HUES64 (cell line): ENCODE data around the gene RMND5A.

Experiments
- H3K27ac ChIP-seq: 2 replicates; pipeline ENCODE4 v1.7.0; 2013; ENCODE audit warnings: low read depth, low read length, inconsistent platforms
- H3K27me3 ChIP-seq: 2 replicates; pipeline ENCODE4 v1.6.1; 2013; ENCODE audit warnings: mild to moderate bottlenecking, low read length; ENCODE audit not compliant: insufficient read depth
- H3K36me3 ChIP-seq: 2 replicates; pipeline ENCODE4 v1.6.1; 2013; ENCODE audit warnings: mild to moderate bottlenecking, low read length; ENCODE audit not compliant: insufficient read depth
- H3K4me1 ChIP-seq: 2 replicates; pipeline ENCODE4 v1.6.1; 2013; ENCODE audit warnings: mild to moderate bottlenecking, low read length, moderate library complexity; ENCODE audit not compliant: insufficient read depth
- H3K4me3 ChIP-seq: 2 replicates; pipeline ENCODE4 v1.5.1; 2013; ENCODE audit warnings: mild to moderate bottlenecking, low read length, moderate library complexity
- H3K9ac ChIP-seq: 2 replicates; pipeline ENCODE4 v1.6.1; 2013; ENCODE audit warnings: mild to moderate bottlenecking, low read depth, low read length
- H3K9me3 ChIP-seq: 2 replicates; pipeline ENCODE4 v1.6.1; 2013; ENCODE audit warnings: low read depth, low read length; ENCODE audit not compliant: insufficient read depth
- WGBS: fragments of 150-250, 120-280 bp; methylation state at CpG from one replicate; pipeline ENCODE4 v1.1.7; 2013; ENCODE audit warnings: missing lambda C conversion rate; 5-methylcytosine and 5-hydroxymethylcytosine counted together

The RMND5A gene

GRCh38 chr2:86747711-86748639 is 27.9 kb downstream of the RMND5A start:
- H3K9me3 ChIP-seq, result peaks cover 10% of the 10 kb centered on the region; the same call in 1 of the 2 replicates
- WGBS, result 95% methylated on average over 9 of the region's 9 CpGs
- H3K4me3 ChIP-seq, result no peak overlapping the region
- peaks cover 11% of the 10 kb centered on the region; the same call in 1 of the 2 replicates for H3K4me1 ChIP-seq
- H3K9ac ChIP-seq, result no peak overlapping the region
- H3K36me3 ChIP-seq, result peaks cover 58% of the 10 kb centered on the region
- no peak overlapping the region for H3K27ac ChIP-seq
- no peaks in the 10 kb centered on the region for H3K27me3 ChIP-seq

GRCh38 chr2:86750240-86750839 is 30.2 kb downstream of the RMND5A start:
- no peaks in the 10 kb centered on the region for H3K27me3 ChIP-seq
- WGBS, result 96% methylated on average over 3 of the region's 3 CpGs
- H3K4me3 ChIP-seq, result no peak overlapping the region
- no peak overlapping the region for H3K9ac ChIP-seq
- peaks cover 70% of the 10 kb centered on the region for H3K36me3 ChIP-seq
- no peak overlapping the region for H3K27ac ChIP-seq
- peaks cover 11% of the 10 kb centered on the region; the same call in 1 of the 2 replicates for H3K4me1 ChIP-seq
- peaks cover 10% of the 10 kb centered on the region; the same call in 1 of the 2 replicates for H3K9me3 ChIP-seq

- peaks cover 10% of the 10 kb centered on the region; the same call in 1 of the 2 replicates for H3K9me3 ChIP-seq
- H3K27me3 ChIP-seq, result no peaks in the 10 kb centered on the region
- H3K4me1 ChIP-seq, result peaks cover 11% of the 10 kb centered on the region; the same call in 1 of the 2 replicates
- no peak overlapping the region for H3K9ac ChIP-seq
- H3K27ac ChIP-seq, result no peak overlapping the region
- 90% methylated on average over 1 of the region's 1 CpG for WGBS
- no peak overlapping the region for H3K4me3 ChIP-seq
- peaks cover 73% of the 10 kb centered on the region for H3K36me3 ChIP-seq
Observed at GRCh38 chr2:86751778-86752177, 31.7 kb downstream of the RMND5A start.

GRCh38 chr2:86752934-86753333 is 32.8 kb downstream of the RMND5A start:
- Histone ChIP-seq H3K27ac (no peak overlapping the region), H3K27me3 (no peaks in the 10 kb centered on the region), H3K9me3 (peaks cover 10% of the 10 kb centered on the region; the same call in 1 of the 2 replicates), H3K9ac (no peak overlapping the region), H3K36me3 (peaks cover 68% of the 10 kb centered on the region), H3K4me1 (peaks cover 7% of the 10 kb centered on the region; the same call in 1 of the 2 replicates), H3K4me3 (no peak overlapping the region)
- WGBS, result 94% methylated on average over 3 of the region's 3 CpGs

GRCh38 chr2:86753606-86754005 is 33.5 kb downstream of the RMND5A start:
- no peak overlapping the region for H3K4me3 ChIP-seq
- H3K36me3 ChIP-seq, result peaks cover 68% of the 10 kb centered on the region
- no peak overlapping the region for H3K9ac ChIP-seq

GRCh38 chr2:86758405-86758804 is 38.3 kb downstream of the RMND5A start:
- Histone ChIP-seq H3K36me3 (peaks cover 33% of the 10 kb centered on the region), H3K4me1 (no peaks in the 10 kb centered on the region), H3K9me3 (no peaks in the 10 kb centered on the region), H3K27ac (no peak overlapping the region), H3K27me3 (no peaks in the 10 kb centered on the region), H3K9ac (no peak overlapping the region), H3K4me3 (no peak overlapping the region)
- WGBS, result 95% methylated on average over 3 of the region's 3 CpGs

More at GRCh38 chr2:86753606-86754005, 33.5 kb downstream of the RMND5A start:
- no peaks in the 10 kb centered on the region for H3K27me3 ChIP-seq
- H3K4me1 ChIP-seq, result peaks cover 3% of the 10 kb centered on the region; the same call in 1 of the 2 replicates
- H3K27ac ChIP-seq, result no peak overlapping the region
- peaks cover 10% of the 10 kb centered on the region; the same call in 1 of the 2 replicates for H3K9me3 ChIP-seq

GRCh38 chr2:86760371-86760770 is 40.3 kb downstream of the RMND5A start:
- no peaks in the 10 kb centered on the region for H3K4me1 ChIP-seq
- 95% methylated on average over 4 of the region's 4 CpGs for WGBS
- peaks cover 18% of the 10 kb centered on the region for H3K36me3 ChIP-seq

GRCh38 chr2:86764661-86765309 is 44.7 kb downstream of the RMND5A start:
- no peak overlapping the region for H3K9ac ChIP-seq
- H3K4me1 ChIP-seq, result no peaks in the 10 kb centered on the region
- H3K9me3 ChIP-seq, result no peaks in the 10 kb centered on the region
- peaks cover 35% of the 10 kb centered on the region for H3K36me3 ChIP-seq
- H3K4me3 ChIP-seq, result no peak overlapping the region
- no peaks in the 10 kb centered on the region for H3K27me3 ChIP-seq
- no peak overlapping the region for H3K27ac ChIP-seq
- 55% methylated on average over 4 of the region's 4 CpGs for WGBS

More at GRCh38 chr2:86760371-86760770, 40.3 kb downstream of the RMND5A start:
- Histone ChIP-seq H3K27ac (no peak overlapping the region), H3K9ac (no peak overlapping the region), H3K27me3 (no peaks in the 10 kb centered on the region), H3K4me3 (no peak overlapping the region), H3K9me3 (no peaks in the 10 kb centered on the region)

- 100% methylated on average over 1 of the region's 1 CpG for WGBS
- Histone ChIP-seq H3K36me3 (peaks cover 40% of the 10 kb centered on the region), H3K9ac (no peak overlapping the region), H3K27me3 (no peaks in the 10 kb centered on the region), H3K4me1 (no peaks in the 10 kb centered on the region), H3K27ac (no peak overlapping the region), H3K9me3 (no peaks in the 10 kb centered on the region), H3K4me3 (no peak overlapping the region)
Observed at GRCh38 chr2:86765310-86765695, 45.2 kb downstream of the RMND5A start.

- no peak overlapping the region for H3K9ac ChIP-seq
- no peak overlapping the region for H3K4me3 ChIP-seq
- H3K9me3 ChIP-seq, result no peaks in the 10 kb centered on the region
- H3K36me3 ChIP-seq, result peaks cover 68% of the 10 kb centered on the region
- H3K4me1 ChIP-seq, result no peaks in the 10 kb centered on the region
- no peaks in the 10 kb centered on the region for H3K27me3 ChIP-seq
- 94% methylated on average over 5 of the region's 5 CpGs for WGBS
- no peak overlapping the region for H3K27ac ChIP-seq
Observed at GRCh38 chr2:86768189-86768949, 48.3 kb downstream of the RMND5A start.
